IMR-90 (cell line): ENCODE results near the gene SLC48A1. TPM values are rescaled to one million over a fixed set of nuclear protein-coding genes. Genes with fewer than 3 reads are reported as not detected.

Experiments used
- ATAC-seq: fragments of 200-7000 bp; cut with Tn5 transposase; 2 replicates; pipeline ENCODE4 v1.9.1; 2020; ENCODE audit warnings: low read depth, mild to moderate bottlenecking, moderate library complexity
- BruUV-seq: library from RNA; stranded (reverse); fragments of 400-500 nt; replicated peaks from 2 replicates; lab custom pipeline; 2021; lab: Mats Ljungman, UMichigan
- CTCF ChIA-PET: fragments of 300-600 bp; formaldehyde crosslinking; extraction: SDS; loops from one replicate; lab custom pipeline; 2021; ENCODE audit warnings: antibody characterized with exemption; lab: Yijun Ruan, JAX
- POLR2A ChIA-PET: fragments of 300-600 bp; sonication (Branson Sonifier 250); formaldehyde crosslinking; loops from one replicate; lab custom pipeline; 2022; ENCODE audit warnings: antibody characterized with exemption; ENCODE audit not compliant: unreplicated experiment; lab: Charles Lee
- DNase-seq: peaks from one replicate; pipeline ENCODE4 v3.0.0; 2013
- H2AFZ ChIP-seq: replicated peaks from 2 replicates; pipeline ENCODE3; 2013; ENCODE audit warnings: low read length, mild to moderate bottlenecking; ENCODE audit not compliant: poor library complexity
- H2AK5ac ChIP-seq: 2 replicates; pipeline ENCODE4 v1.6.1; 2013; ENCODE audit warnings: low read depth, low read length, inconsistent platforms
- H2AK9ac ChIP-seq: replicated peaks from 2 replicates; pipeline ENCODE3; 2013; ENCODE audit warnings: mild to moderate bottlenecking, low read depth, low read length, moderate library complexity; ENCODE audit not compliant: poor library complexity
- H2BK120ac ChIP-seq: 2 replicates; pipeline ENCODE4 v1.6.1; 2013; ENCODE audit warnings: low read depth, low read length, inconsistent platforms
- H2BK15ac ChIP-seq: 3 replicates; pipeline ENCODE4 v1.6.1; 2013; ENCODE audit warnings: low read depth, low read length, inconsistent platforms
- H2BK20ac ChIP-seq: 2 replicates; pipeline ENCODE4 v1.6.1; 2013; ENCODE audit warnings: low read depth, mild to moderate bottlenecking, inconsistent platforms, low read length, moderate library complexity
- H2BK5ac ChIP-seq: 2 replicates; pipeline ENCODE4 v1.6.1; 2013; ENCODE audit warnings: mild to moderate bottlenecking, low read depth, low read length, inconsistent platforms; ENCODE audit not compliant: poor library complexity, severe bottlenecking
- H3K14ac ChIP-seq: replicated peaks from 2 replicates; pipeline ENCODE4 v1.6.1; 2013; ENCODE audit warnings: low read depth, low read length, inconsistent platforms
- H3K18ac ChIP-seq: 2 replicates; pipeline ENCODE4 v1.6.1; 2013; ENCODE audit warnings: low read depth, low read length, control low read depth
- H3K23ac ChIP-seq: 2 replicates; pipeline ENCODE4 v1.6.1; 2013; ENCODE audit warnings: low read depth, low read length, inconsistent platforms
- H3K27ac ChIP-seq: 2 replicates; pipeline ENCODE4 v1.5.1; 2013; ENCODE audit warnings: mild to moderate bottlenecking, control low read depth, low read length; ENCODE audit not compliant: insufficient read depth
- H3K27me3 ChIP-seq: 2 replicates; pipeline ENCODE4 v1.6.1; 2013; ENCODE audit warnings: low read length; ENCODE audit not compliant: control insufficient read depth, insufficient read depth
- H3K36me3 ChIP-seq: 2 replicates; pipeline ENCODE4 v1.6.1; 2013; ENCODE audit warnings: low read length, mixed read lengths; ENCODE audit not compliant: control insufficient read depth, insufficient read depth
- H3K4ac ChIP-seq: 2 replicates; pipeline ENCODE4 v1.6.1; 2013; ENCODE audit warnings: low read depth, low read length, inconsistent platforms
- H3K4me1 ChIP-seq: 2 replicates; pipeline ENCODE4 v1.6.1; 2013; ENCODE audit warnings: low read length, mixed read lengths; ENCODE audit not compliant: control insufficient read depth, insufficient read depth
- H3K4me2 ChIP-seq: 2 replicates; pipeline ENCODE4 v1.6.1; 2013; ENCODE audit warnings: low read depth, mild to moderate bottlenecking, control low read depth, low read length, moderate library complexity
- H3K4me3 ChIP-seq: 2 replicates; pipeline ENCODE4 v1.5.1; 2013; ENCODE audit warnings: low read depth, mild to moderate bottlenecking, control low read depth, low read length, moderate library complexity; ENCODE audit not compliant: insufficient read depth
- H3K56ac ChIP-seq: 2 replicates; pipeline ENCODE4 v1.6.1; 2013; ENCODE audit warnings: low read length, inconsistent platforms; ENCODE audit not compliant: insufficient read depth; ENCODE audit errors: extremely low read depth
- H3K79me1 ChIP-seq, 2 experiments: 2 replicates each; pipeline ENCODE4 v1.6.1; 2013; ENCODE audit warnings: low read length in 2 of 2, inconsistent platforms in 1 of 2, low read depth in 1 of 2
- H3K9ac ChIP-seq: 2 replicates; pipeline ENCODE4 v1.6.1; 2013; ENCODE audit warnings: low read depth, low read length, control low read depth
- H3K9me1 ChIP-seq: 2 replicates; pipeline ENCODE4 v1.6.1; 2013; ENCODE audit warnings: low read length, inconsistent platforms; ENCODE audit not compliant: insufficient read depth
- H3K9me3 ChIP-seq: 2 replicates; pipeline ENCODE4 v1.6.1; 2013; ENCODE audit warnings: low read length; ENCODE audit not compliant: control insufficient read depth, insufficient read depth
- H4K20me1 ChIP-seq: 2 replicates; pipeline ENCODE4 v1.6.1; 2013; ENCODE audit warnings: low read length, inconsistent platforms; ENCODE audit not compliant: insufficient read depth
- H4K5ac ChIP-seq: 2 replicates; pipeline ENCODE4 v1.6.1; 2013; ENCODE audit warnings: mild to moderate bottlenecking, low read depth, low read length, control low read depth
- H4K8ac ChIP-seq, 2 experiments: 2 replicates each; pipeline ENCODE4 v1.6.1; 2013; ENCODE audit warnings: low read depth in 2 of 2, low read length in 2 of 2, control low read depth in 1 of 2, inconsistent platforms in 1 of 2
- H4K91ac ChIP-seq: 2 replicates; pipeline ENCODE4 v1.6.1; 2013; ENCODE audit warnings: low read depth, low read length, inconsistent platforms; ENCODE audit not compliant: insufficient read depth
- WGBS, 2 experiments: methylation state at CpG; one replicate each; pipeline versions ENCODE4 v1.1.5 to v1.1.7; 2013; ENCODE audit warnings: missing lambda C conversion rate in 2 of 2; ENCODE audit not compliant: insufficient read length in 1 of 2; ENCODE audit errors: extremely low coverage in 2 of 2; 5-methylcytosine and 5-hydroxymethylcytosine counted together
- dilution Hi-C: fragments of 300-500 bp; cut with HindIII; formaldehyde crosslinking; loops from one replicate; pipeline ENCODE4 v1.14.3; 2018; ENCODE audit warnings: low sequenced_read_pairs; ENCODE audit not compliant: unreplicated experiment
- in situ Hi-C: fragments of 300-500 bp; cut with MboI; formaldehyde crosslinking; loops from 3 replicates; pipeline ENCODE4 v1.14.3; 2019; ENCODE audit warnings: low sequenced_read_pairs, inconsistent platforms, mixed read lengths
- intact Hi-C: fragments of 100-400 bp; cut with micrococcal nuclease; formaldehyde crosslinking; loops from 2 replicates; pipeline ENCODE4 v1.10.0; 2022
- polyA plus RNA-seq, 3 experiments: library from polyadenylated mRNA; depleted of rRNA; stranded (reverse); fragments of >200 nt; gene quantifications; 2 replicates each; pipeline ENCODE4 v1.2.3, GENCODE V29; 2012; ENCODE audit warnings: low replicate concordance in 1 of 3
- total RNA-seq: library from RNA; depleted of rRNA; stranded (reverse); fragments of >200 nt; gene quantifications from 2 replicates; pipeline ENCODE4 v1.2.3, GENCODE V29; 2012
- TF ChIP-seq, protein P1 (sequence below): conservative IDR thresholded peaks from 2 replicates; pipeline ENCODE4 v1.5.1; 2012; ENCODE audit warnings: mild to moderate bottlenecking, low read depth, low read length, improper control_type of control experiment
- TF ChIP-seq, protein P2 (sequence below): fragments of 150-350 bp; IDR thresholded peaks from 2 replicates; pipeline ENCODE4 v1.6.1; 2017; ENCODE audit warnings: mild to moderate bottlenecking, antibody characterized with exemption, low read length, low read depth

Gene SLC48A1
- total and polyA plus RNA-seq, 2 of the 4 experiments (the other 2 are of a cell fraction), result 4.8 to 5.9 TPM

DNA sequence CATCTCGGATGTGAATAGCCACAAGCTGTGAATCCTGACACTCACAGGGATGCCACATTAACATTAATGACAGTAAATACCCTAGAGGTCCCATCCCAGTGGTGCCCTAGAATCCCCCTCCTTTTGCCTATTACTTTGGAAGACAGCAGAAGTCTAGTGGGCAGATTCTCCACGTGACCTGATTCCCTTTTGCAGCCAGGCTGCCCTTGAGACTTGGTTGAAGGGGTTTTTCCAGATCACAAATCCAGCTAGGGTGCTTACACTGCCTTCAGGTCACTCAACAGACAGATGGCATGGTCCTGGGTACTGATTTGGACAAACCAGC lies 38.0 kb downstream of the SLC48A1 start:
- ChIA-PET CTCF (no interaction called here), POLR2A (no interaction called here)
- Histone ChIP-seq H3K36me3 (peaks cover 9% of the 10 kb centered on the region; the same call in 1 of the 2 replicates), H3K9me1 (peaks cover 48% of the 10 kb centered on the region), H3K79me1 (peaks cover 14 to 80% of the 10 kb centered on the region in 2 experiments; a peak in 3 of 4 replicates), H3K9ac (peak overlapping the region; percentile 4; the same call in 1 of the 2 replicates), H2BK120ac (peak overlapping the region; percentile 33; the same call in 1 of the 2 replicates), H2AK5ac (peak overlapping the region; percentile 74), H4K8ac (0 out of 4 replicates have a peak overlapping the region, but pooled peaks of 1 of the 2 experiments have one; percentile 11), H2BK15ac (peak overlapping the region; percentile 15; the same call in 1 of the 3 replicates), H3K9me3 (no peaks in the 10 kb centered on the region), H3K4me3 (no peak overlapping the region), H3K4me2 (no peak overlapping the region), H3K18ac (0 out of 2 replicates have a peak overlapping the region, but pooled peaks have one; percentile 12), H3K14ac (peak overlapping the region; percentile 58; the same call in 1 of the 2 replicates), H3K4ac (peak overlapping the region; percentile 62), H4K91ac (peak overlapping the region; percentile 2; the same call in 1 of the 2 replicates), H2AK9ac (no peak overlapping the region), H3K23ac (peak overlapping the region; percentile 66; the same call in 1 of the 2 replicates), H4K20me1 (peaks cover 95% of the 10 kb centered on the region), H2BK20ac (no peak overlapping the region), H2AFZ (no peak overlapping the region), H3K27me3 (no peaks in the 10 kb centered on the region), H4K5ac (0 out of 2 replicates have a peak overlapping the region, but pooled peaks have one; percentile 13), H3K4me1 (peaks cover 65% of the 10 kb centered on the region), H3K27ac (peak overlapping the region; percentile 55), H2BK5ac (peak overlapping the region; percentile 95), H3K56ac (no peak overlapping the region)
- in situ Hi-C loops (no loop called here), dilution Hi-C loops (no loop called here), intact Hi-C loops (no loop called here)
- TF ChIP-seq, protein P1, sequence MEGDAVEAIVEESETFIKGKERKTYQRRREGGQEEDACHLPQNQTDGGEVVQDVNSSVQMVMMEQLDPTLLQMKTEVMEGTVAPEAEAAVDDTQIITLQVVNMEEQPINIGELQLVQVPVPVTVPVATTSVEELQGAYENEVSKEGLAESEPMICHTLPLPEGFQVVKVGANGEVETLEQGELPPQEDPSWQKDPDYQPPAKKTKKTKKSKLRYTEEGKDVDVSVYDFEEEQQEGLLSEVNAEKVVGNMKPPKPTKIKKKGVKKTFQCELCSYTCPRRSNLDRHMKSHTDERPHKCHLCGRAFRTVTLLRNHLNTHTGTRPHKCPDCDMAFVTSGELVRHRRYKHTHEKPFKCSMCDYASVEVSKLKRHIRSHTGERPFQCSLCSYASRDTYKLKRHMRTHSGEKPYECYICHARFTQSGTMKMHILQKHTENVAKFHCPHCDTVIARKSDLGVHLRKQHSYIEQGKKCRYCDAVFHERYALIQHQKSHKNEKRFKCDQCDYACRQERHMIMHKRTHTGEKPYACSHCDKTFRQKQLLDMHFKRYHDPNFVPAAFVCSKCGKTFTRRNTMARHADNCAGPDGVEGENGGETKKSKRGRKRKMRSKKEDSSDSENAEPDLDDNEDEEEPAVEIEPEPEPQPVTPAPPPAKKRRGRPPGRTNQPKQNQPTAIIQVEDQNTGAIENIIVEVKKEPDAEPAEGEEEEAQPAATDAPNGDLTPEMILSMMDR, result no peak
- TF ChIP-seq, protein P2, sequence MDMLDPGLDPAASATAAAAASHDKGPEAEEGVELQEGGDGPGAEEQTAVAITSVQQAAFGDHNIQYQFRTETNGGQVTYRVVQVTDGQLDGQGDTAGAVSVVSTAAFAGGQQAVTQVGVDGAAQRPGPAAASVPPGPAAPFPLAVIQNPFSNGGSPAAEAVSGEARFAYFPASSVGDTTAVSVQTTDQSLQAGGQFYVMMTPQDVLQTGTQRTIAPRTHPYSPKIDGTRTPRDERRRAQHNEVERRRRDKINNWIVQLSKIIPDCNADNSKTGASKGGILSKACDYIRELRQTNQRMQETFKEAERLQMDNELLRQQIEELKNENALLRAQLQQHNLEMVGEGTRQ, result 0 out of 2 replicates have a peak, but pooled peaks have one; percentile 15
- DNase-seq, result no peak
- no peak for ATAC-seq
- WGBS, 2 experiments, result no CpG with 5 or more reads among the region's 2 CpGs
- no TSS peak for BruUV-seq
